ENCODE measurements around the gene GPR162. TPM values are rescaled to one million over a fixed set of nuclear protein-coding genes. Genes with fewer than 3 reads are reported as not detected.

Gene GPR162
- total RNA-seq, 4 donors from 2014 or later = 0.16 to 0.31 (median 0.20) TPM; not detected in 1

DNA sequence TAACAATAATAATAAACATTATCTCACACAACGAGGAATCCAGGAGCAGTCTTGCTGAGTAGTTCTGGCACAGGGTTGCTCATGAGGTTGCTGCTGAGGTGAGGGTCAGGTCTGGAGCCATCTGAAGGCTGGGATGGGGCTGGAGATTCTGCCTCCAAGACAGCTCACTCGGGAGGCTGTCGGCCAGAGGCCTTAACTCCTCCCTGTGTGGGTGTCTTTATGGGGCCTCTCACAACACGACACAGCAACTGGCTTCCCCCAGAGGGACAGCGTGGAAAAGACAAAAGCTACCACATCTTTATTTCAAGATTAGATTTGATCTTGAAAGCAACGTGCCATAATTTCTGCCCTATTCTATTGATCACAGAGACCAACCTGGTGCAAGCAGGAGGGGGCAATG is 39.5 kb upstream of the GPR162 start:
- ATAC-seq = no peak
- H3K27ac ChIP-seq = no peak overlapping the region
- no peaks in the 10 kb centered on the region for H3K36me3 ChIP-seq
- TF ChIP-seq, protein P1, sequence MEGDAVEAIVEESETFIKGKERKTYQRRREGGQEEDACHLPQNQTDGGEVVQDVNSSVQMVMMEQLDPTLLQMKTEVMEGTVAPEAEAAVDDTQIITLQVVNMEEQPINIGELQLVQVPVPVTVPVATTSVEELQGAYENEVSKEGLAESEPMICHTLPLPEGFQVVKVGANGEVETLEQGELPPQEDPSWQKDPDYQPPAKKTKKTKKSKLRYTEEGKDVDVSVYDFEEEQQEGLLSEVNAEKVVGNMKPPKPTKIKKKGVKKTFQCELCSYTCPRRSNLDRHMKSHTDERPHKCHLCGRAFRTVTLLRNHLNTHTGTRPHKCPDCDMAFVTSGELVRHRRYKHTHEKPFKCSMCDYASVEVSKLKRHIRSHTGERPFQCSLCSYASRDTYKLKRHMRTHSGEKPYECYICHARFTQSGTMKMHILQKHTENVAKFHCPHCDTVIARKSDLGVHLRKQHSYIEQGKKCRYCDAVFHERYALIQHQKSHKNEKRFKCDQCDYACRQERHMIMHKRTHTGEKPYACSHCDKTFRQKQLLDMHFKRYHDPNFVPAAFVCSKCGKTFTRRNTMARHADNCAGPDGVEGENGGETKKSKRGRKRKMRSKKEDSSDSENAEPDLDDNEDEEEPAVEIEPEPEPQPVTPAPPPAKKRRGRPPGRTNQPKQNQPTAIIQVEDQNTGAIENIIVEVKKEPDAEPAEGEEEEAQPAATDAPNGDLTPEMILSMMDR (IDR thresholded peaks at IDR 0.05 in 4 of 5, conservative IDR thresholded peaks at IDR 0.05 in 1 of 5) = no peak
- no peak for TF ChIP-seq POLR2A (IDR thresholded peaks at IDR 0.05)
- no peak overlapping the region for H3K4me3 ChIP-seq
- intact Hi-C loops (cut with DNase I; ENCODE audit: low total_unique reads) (no loop called here), in situ Hi-C loops (cut with MboI; ENCODE audit: low sequenced_read_pairs in 4 of 4) (loop anchor here in 2 of 4 donors (5.0 kb wide), 2 partner anchors 40 to 45 kb away; no protein-coding TSS in a partner anchor)
- H3K4me1 ChIP-seq = peaks cover 9 to 10% of the 10 kb centered on the region in 2 donors
- no peak for DNase-seq
- H3K27me3 ChIP-seq = no peaks in the 10 kb centered on the region
- H3K9me3 ChIP-seq = no peaks in the 10 kb centered on the region

DNA sequence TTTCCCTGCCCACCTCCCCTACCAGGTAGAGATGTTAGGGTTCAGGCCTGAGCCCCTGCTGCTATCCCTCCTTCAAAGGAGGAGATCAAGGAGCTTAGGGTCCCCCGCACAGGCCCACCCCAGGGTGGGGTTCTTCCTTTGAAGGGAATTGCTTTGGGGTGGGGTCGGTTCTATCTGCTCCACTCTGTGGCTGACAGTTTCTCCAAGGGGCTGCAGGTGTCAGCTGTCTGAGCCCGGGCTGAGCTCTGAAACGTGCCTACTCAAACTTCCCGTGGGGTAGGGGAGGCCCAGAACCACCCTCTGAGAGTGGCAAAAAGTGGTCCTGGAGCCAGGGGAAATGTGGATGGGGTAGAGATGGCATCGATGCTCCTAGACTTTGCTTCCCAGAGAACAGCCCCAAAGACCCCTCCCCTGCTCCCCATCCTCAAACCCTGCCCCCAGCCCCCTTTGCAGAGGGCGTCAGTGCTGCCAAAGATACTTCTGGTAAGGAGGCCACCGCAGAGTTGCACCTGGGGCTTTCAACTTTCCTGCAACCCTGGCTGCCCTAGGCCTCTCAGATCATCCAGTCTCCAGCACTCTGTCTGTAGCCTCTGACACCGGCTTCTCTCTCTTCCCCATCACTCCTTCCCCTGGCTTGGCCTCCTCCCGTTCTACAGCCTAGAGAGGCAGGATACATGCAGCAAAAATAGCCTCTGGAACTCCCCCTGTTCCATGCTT is 38.6 kb upstream of the GPR162 start:
- DNase-seq = no peak
- Histone ChIP-seq H3K27me3 (no peaks in the 10 kb centered on the region), H3K4me3 (no peak overlapping the region), H3K27ac (no peak overlapping the region), H3K9me3 (no peaks in the 10 kb centered on the region), H3K4me1 (peaks cover 8% of the 10 kb centered on the region in 2 donors), H3K36me3 (no peaks in the 10 kb centered on the region)
- no peak for ATAC-seq
- TF ChIP-seq, protein P1 (IDR thresholded peaks at IDR 0.05 in 4 of 5, conservative IDR thresholded peaks at IDR 0.05 in 1 of 5) = no peak
- TF ChIP-seq POLR2A (IDR thresholded peaks at IDR 0.05) = no peak
- intact Hi-C loops (cut with DNase I; ENCODE audit: low total_unique reads) = no loop called here
- in situ Hi-C loops (cut with MboI; ENCODE audit: low sequenced_read_pairs in 4 of 4) = loop anchor here in 2 of 4 donors (5.0 kb wide), 2 partner anchors 41 to 46 kb away; no protein-coding TSS in a partner anchor

DNA sequence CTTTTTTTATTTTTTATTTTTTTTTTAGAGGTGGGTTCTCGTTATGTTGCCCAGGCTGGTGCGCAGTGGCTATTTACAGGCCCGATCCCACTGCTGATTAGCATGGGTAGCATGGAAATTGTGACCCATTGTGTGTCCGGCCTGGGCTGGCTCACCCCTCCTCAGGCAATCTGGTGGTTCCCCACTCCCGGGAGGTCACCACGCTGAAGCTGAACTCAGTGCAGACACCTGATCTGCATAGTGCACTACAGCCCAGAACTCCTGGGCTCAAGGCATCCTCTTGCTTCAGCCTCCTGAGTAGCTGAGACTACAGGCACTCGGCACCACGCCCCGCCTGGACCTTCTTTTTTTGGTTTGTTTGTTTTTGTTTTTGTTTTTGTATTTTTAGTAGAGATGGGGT is 37.8 kb upstream of the GPR162 start:
- Histone ChIP-seq H3K27me3 (no peaks in the 10 kb centered on the region), H3K36me3 (no peaks in the 10 kb centered on the region), H3K4me1 (peaks cover 0 to 3% of the 10 kb centered on the region in 2 donors), H3K4me3 (no peak overlapping the region), H3K27ac (no peak overlapping the region), H3K9me3 (no peaks in the 10 kb centered on the region)
- in situ Hi-C loops (cut with MboI; ENCODE audit: low sequenced_read_pairs in 4 of 4) (loop anchor here in 2 of 4 donors (5.0 kb wide), 2 partner anchors 42 to 47 kb away; no protein-coding TSS in a partner anchor), intact Hi-C loops (cut with DNase I; ENCODE audit: low total_unique reads) (no loop called here)
- ATAC-seq = no peak
- no peak for DNase-seq
- TF ChIP-seq, protein P1 (IDR thresholded peaks at IDR 0.05 in 4 of 5, conservative IDR thresholded peaks at IDR 0.05 in 1 of 5) = no peak

DNA sequence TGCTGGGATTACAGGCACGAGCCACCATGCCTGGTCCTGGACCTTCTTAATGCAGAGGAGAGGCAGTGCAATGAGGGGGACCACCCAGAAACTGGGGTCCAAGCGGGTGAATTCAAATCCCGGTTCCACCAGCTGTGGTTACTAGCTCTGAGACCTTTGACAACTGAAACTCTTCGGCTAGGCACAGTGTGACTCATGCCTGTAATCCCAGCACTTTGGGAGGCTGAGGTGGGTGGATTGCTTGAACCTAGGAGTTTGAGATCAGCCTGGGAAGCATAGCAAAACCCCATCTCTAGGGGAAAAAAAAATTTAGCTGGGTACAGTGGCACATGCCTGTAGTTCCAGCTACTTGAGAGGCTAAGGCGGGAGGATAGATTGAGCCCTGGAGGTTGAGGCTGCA is 37.3 kb upstream of the GPR162 start:
- TF ChIP-seq, protein P1 (IDR thresholded peaks at IDR 0.05 in 4 of 5, conservative IDR thresholded peaks at IDR 0.05 in 1 of 5) = no peak
- TF ChIP-seq POLR2A (IDR thresholded peaks at IDR 0.05) = no peak
- H3K4me1 ChIP-seq = no peaks in the 10 kb centered on the region
- no peak overlapping the region for H3K27ac ChIP-seq
- H3K36me3 ChIP-seq = no peaks in the 10 kb centered on the region
- no peaks in the 10 kb centered on the region for H3K27me3 ChIP-seq
- H3K4me3 ChIP-seq = no peak overlapping the region
- no peaks in the 10 kb centered on the region for H3K9me3 ChIP-seq
- ATAC-seq (no peak), DNase-seq (no peak)
- in situ Hi-C loops (cut with MboI; ENCODE audit: low sequenced_read_pairs in 4 of 4) (loop anchor here in 2 of 4 donors (5.0 kb wide), 2 partner anchors 42 to 47 kb away; no protein-coding TSS in a partner anchor), intact Hi-C loops (cut with DNase I; ENCODE audit: low total_unique reads) (no loop called here)

All from gastrocnemius medialis (tissue), 4 donors.